Neural progenitor cell (in vitro differentiated cells): ENCODE measurements around the gene PKD2L2.

Experiments
- CTCF ChIP-seq: fragments of 200-600 bp; sonication (generic); IDR thresholded peaks from 2 replicates; pipeline ENCODE4 v1.5.1; 2017; ENCODE audit warnings: antibody characterized with exemption, mild to moderate bottlenecking
- EZH2 ChIP-seq: fragments of 200-600 bp; sonication (generic); IDR thresholded peaks from 2 replicates; pipeline ENCODE4 v1.6.1; 2017; ENCODE audit warnings: antibody characterized with exemption, mild to moderate bottlenecking, moderate library complexity
- EZH2phosphoT487 ChIP-seq: fragments of 200-600 bp; sonication (generic); IDR thresholded peaks from 2 replicates; pipeline ENCODE4 v1.6.1; 2017; ENCODE audit warnings: antibody characterized with exemption

GRCh38 chr5:137890845-137891244, 1.6 kb downstream of the PKD2L2 start:
- TF ChIP-seq CTCF (no peak), EZH2 (no peak), EZH2phosphoT487 (no peak)
